K562 (cell line): ENCODE measurements around the gene SLC28A1. TPM values are rescaled to one million over a fixed set of nuclear protein-coding genes. Genes with fewer than 3 reads are reported as not detected.

Experiments
- ATAC-seq: fragments of 200-7000 bp; cut with Tn5 transposase; 3 replicates; pipeline ENCODE4 v1.9.1; 2020; ENCODE audit warnings: moderate library complexity
- BruUV-seq: library from RNA; stranded (reverse); fragments of 400-500 nt; replicated peaks from 2 replicates; lab custom pipeline; 2021; lab: Mats Ljungman, UMichigan
- CTCF ChIA-PET: fragments of 300-600 bp; formaldehyde crosslinking; extraction: SDS; loops from one replicate; lab custom pipeline; 2021; ENCODE audit warnings: low intra/inter-chr PET ratio; lab: Yijun Ruan, JAX
- POLR2A ChIA-PET: fragments of 300-600, 350-650 bp; sonication (Branson Sonifier 250); formaldehyde crosslinking; extraction: SDS; loops from one replicate; lab custom pipeline; 2021; ENCODE audit warnings: antibody characterized with exemption, inconsistent platforms; lab: Yijun Ruan, JAX
- DNase-seq, 4 experiments: peaks; one replicate each; pipeline versions ENCODE4 v3.0.0 to v3.0.0-alpha.2; 2011 to 2018; ENCODE audit warnings: low spot score in 3 of 4, mixed read lengths in 3 of 4; ENCODE audit errors: extremely low read depth in 1 of 4
- FAIRE-seq: peaks from 2 replicates; lab custom pipeline; 2011; peaks lifted over from hg19 to GRCh38; lab: Jason Lieb, UNC
- H2AFZ ChIP-seq: 2 replicates; pipeline ENCODE4 v1.6.0; 2011; ENCODE audit warnings: low read depth, low read length, control low read depth, inconsistent platforms
- H3K27ac ChIP-seq: fragments of 200-600 bp; 3 replicates; pipeline ENCODE4 v1.8.0; 2011; ENCODE audit warnings: low read depth, mild to moderate bottlenecking, control low read depth, inconsistent platforms, low read length, moderate library complexity, mixed read lengths; ENCODE audit errors: extremely low read depth
- H3K27me3 ChIP-seq, 2 experiments: fragments of 300-600 bp in 1 of 2; 2 replicates in 1 of 2; 3 replicates in 1 of 2; pipeline versions ENCODE4 v1.6.0 to v1.8.0; 2011; ENCODE audit warnings: inconsistent platforms in 2 of 2, low read length in 2 of 2, mild to moderate bottlenecking in 1 of 2, mixed read lengths in 1 of 2, moderate library complexity in 1 of 2; ENCODE audit not compliant: control insufficient read depth in 2 of 2, insufficient read depth in 2 of 2
- H3K36me3 ChIP-seq: fragments of 300-600 bp; 3 replicates; pipeline ENCODE4 v1.8.0; 2011; ENCODE audit warnings: mild to moderate bottlenecking, low read length, inconsistent platforms; ENCODE audit not compliant: control insufficient read depth, insufficient read depth
- H3K4me1 ChIP-seq, 2 experiments: fragments of 200-600 bp in 1 of 2; replicated peaks in 1 of 2; 2 replicates in 1 of 2; 3 replicates in 1 of 2; pipeline versions ENCODE4 v1.5.1 to v1.8.0; 2011; ENCODE audit warnings: inconsistent platforms in 2 of 2, low read length in 2 of 2, mild to moderate bottlenecking in 1 of 2, mixed read lengths in 1 of 2, moderate library complexity in 1 of 2; ENCODE audit not compliant: control insufficient read depth in 2 of 2, insufficient read depth in 2 of 2
- H3K4me2 ChIP-seq: 2 replicates; pipeline ENCODE4 v1.6.1; 2011; ENCODE audit warnings: low read length, control low read depth, inconsistent platforms, mixed read lengths; ENCODE audit not compliant: insufficient read depth
- H3K4me3 ChIP-seq: fragments of 200-600 bp; sonication (generic), shearing (Covaris generic); 2 replicates; pipeline ENCODE4 v1.5.1; 2016; ENCODE audit warnings: control low read depth, inconsistent platforms
- H3K79me2 ChIP-seq: fragments of 200-600 bp; 3 replicates; pipeline ENCODE4 v1.8.0; 2011; ENCODE audit warnings: low read length, inconsistent platforms; ENCODE audit not compliant: control insufficient read depth, insufficient read depth
- H3K9ac ChIP-seq, 2 experiments: 2 replicates each; pipeline versions ENCODE4 v1.6.0 to v1.6.1; 2011; ENCODE audit warnings: low read depth in 2 of 2, low read length in 2 of 2, control low read depth in 1 of 2, inconsistent platforms in 1 of 2, mild to moderate bottlenecking in 1 of 2, mixed read lengths in 1 of 2; ENCODE audit not compliant: insufficient read depth in 1 of 2
- H3K9me1 ChIP-seq: one replicate; pipeline ENCODE4 v1.6.0; 2011; ENCODE audit warnings: inconsistent platforms, mild to moderate bottlenecking, low read length, moderate library complexity; ENCODE audit not compliant: control insufficient read depth, insufficient read depth
- H3K9me3 ChIP-seq: replicated peaks from 2 replicates; pipeline ENCODE4 v1.5.1; 2011; ENCODE audit warnings: low read depth, low read length, inconsistent platforms; ENCODE audit not compliant: control insufficient read depth, insufficient read depth
- H4K20me1 ChIP-seq: replicated peaks from 2 replicates; pipeline ENCODE4 v1.6.1; 2011; ENCODE audit warnings: low read length, inconsistent platforms, mixed read lengths; ENCODE audit not compliant: control insufficient read depth, insufficient read depth
- CHD2 ChIP-seq: IDR thresholded peaks from 2 replicates; pipeline ENCODE4 v1.6.1; 2011; ENCODE audit warnings: low read depth, low read length
- NFIC ChIP-seq: fragments of 450-650 bp; IDR thresholded peaks from 2 replicates; pipeline ENCODE4 v1.6.1; 2017; ENCODE audit warnings: mild to moderate bottlenecking, inconsistent platforms
- POLR2B ChIP-seq: fragments of 450-650 bp; IDR thresholded peaks from 2 replicates; pipeline ENCODE4 v1.6.1; 2018; ENCODE audit warnings: low read depth; ENCODE audit not compliant: partially characterized antibody
- TEAD4 ChIP-seq, 2 experiments: sonication (generic) in 1 of 2; formaldehyde crosslinking in 1 of 2; IDR thresholded peaks; 2 replicates each; pipeline versions ENCODE4 v1.6.1 to v1.8.0; 2012 to 2022; ENCODE audit warnings: borderline replicate concordance in 1 of 2, inconsistent platforms in 1 of 2, low read length in 1 of 2, mild to moderate bottlenecking in 1 of 2, missing genetic modification reagents in 1 of 2
- ZNF583 ChIP-seq: fragments of 250-450 bp; sonication (Bioruptor Pico); IDR thresholded peaks from 2 replicates; pipeline ENCODE4 v1.4.0; 2020
- ZNF592 ChIP-seq: fragments of 450-650 bp; IDR thresholded peaks from 2 replicates; pipeline ENCODE4 v1.6.1; 2017; ENCODE audit warnings: antibody characterized with exemption, mild to moderate bottlenecking
- WGBS: fragments of 100-300 bp; shearing (Covaris generic); methylation state at CpG from one replicate; pipeline ENCODE4 v1.1.6; 2016; ENCODE audit warnings: low coverage, mixed read lengths; ENCODE audit not compliant: insufficient coverage; ENCODE audit errors: missing lambda C conversion rate; 5-methylcytosine and 5-hydroxymethylcytosine counted together
- in situ Hi-C: fragments of 300-500 bp; cut with MboI; formaldehyde crosslinking; loops from 4 replicates; pipeline ENCODE4 v1.15.0; 2018; ENCODE audit warnings: inconsistent platforms, mixed read lengths
- intact Hi-C: fragments of 100-400 bp; cut with micrococcal nuclease; formaldehyde crosslinking; loops from 2 replicates; pipeline ENCODE4 v1.14.2; 2022
- polyA plus RNA-seq, 8 experiments: library from polyadenylated mRNA; depleted of rRNA in 4 of 8; stranded (reverse) in 5 of 8; unstranded in 3 of 8; fragments of >200 nt; fragmentation: Nextera tagmentation in 2 of 8; fragmentation: Illumina TruSeq in 1 of 8; extraction: Ambion mirVana in 2 of 8; extraction: Trizol in 1 of 8; gene quantifications; 2 replicates each; pipeline versions ENCODE4 v1.2.1 to v1.2.3, GENCODE V29; 2011 to 2014; ENCODE audit warnings: inconsistent platforms in 1 of 8, missing spikeins in 1 of 8
- total RNA-seq, 7 experiments: library from RNA; depleted of rRNA in 6 of 7; stranded (reverse); fragments of >200 nt in 6 of 7; fragmentation: Illumina TruSeq in 2 of 7; extraction: Trizol in 2 of 7; gene quantifications; 2 replicates each; pipeline versions ENCODE4 v1.2.1 to v1.2.3, GENCODE V29; 2011 to 2021; ENCODE audit warnings: low replicate concordance in 1 of 7

Gene SLC28A1
- total and polyA plus RNA-seq, 9 of the 15 experiments (the other 6 are each of a cell fraction or from before 2014, with no cell fraction given), result 0.04 TPM; not detected in 8

GRCh38 chr15:84973492-84974460 is 89.3 kb downstream of the SLC28A1 start:
- no peak for DNase-seq
- Histone ChIP-seq H2AFZ (peak overlapping the region; percentile 69; the same call in 1 of the 2 replicates), H3K9me1 (no peaks in the 10 kb centered on the region), H4K20me1 (no peaks in the 10 kb centered on the region), H3K27me3 (no peaks in the 10 kb centered on the region), H3K4me1 (peaks cover 5 to 7% of the 10 kb centered on the region in 2 experiments; a peak in 4 of 5 replicates), H3K27ac (no peak overlapping the region), H3K79me2 (no peaks in the 10 kb centered on the region), H3K36me3 (no peaks in the 10 kb centered on the region), H3K9me3 (no peaks in the 10 kb centered on the region), H3K9ac (no peak overlapping the region), H3K4me3 (no peak overlapping the region)
- WGBS, result 74% methylated on average over 16 of the region's 16 CpGs
- intact Hi-C loops (no loop called here), in situ Hi-C loops (no loop called here)
- no peak for ATAC-seq
- CTCF ChIA-PET, result no interaction called here
- POLR2A ChIA-PET, result no interaction called here
- BruUV-seq, result no TSS peak
- FAIRE-seq, result no peak
- TF ChIP-seq CHD2 (no peak), ZNF583 (CRISPR knock-in tag) (no peak)
- TF ChIP-seq, all 486 proteins: peak for 0
- no peak overlapping the region for H3K4me2 ChIP-seq

GRCh38 chr15:84975871-84976351 is 91.4 kb downstream of the SLC28A1 start:
- intact Hi-C loops, result no loop called here
- CTCF ChIA-PET, result no interaction called here
- Histone ChIP-seq H3K4me1 (peaks cover 13 to 20% of the 10 kb centered on the region in 2 experiments; a peak in 4 of 5 replicates), H3K4me2 (no peak overlapping the region), H3K36me3 (no peaks in the 10 kb centered on the region), H3K27ac (no peak overlapping the region), H4K20me1 (no peaks in the 10 kb centered on the region), H2AFZ (peak overlapping the region; percentile 56), H3K79me2 (no peaks in the 10 kb centered on the region), H3K9me3 (no peaks in the 10 kb centered on the region), H3K9ac (peak overlapping the region in 1 of 2 experiments; percentile 59; a peak in 2 of 4 replicates), H3K4me3 (no peak overlapping the region), H3K27me3 (no peaks in the 10 kb centered on the region), H3K9me1 (no peaks in the 10 kb centered on the region)
- no TSS peak for BruUV-seq
- TF ChIP-seq NFIC, result peak; percentile 56
- no peak for TF ChIP-seq POLR2B
- no peak for TF ChIP-seq TEAD4 (IDR thresholded peaks at IDR 0.05; ENCODE audit: low read length)
- TF ChIP-seq TEAD4 (CRISPR knock-in tag; IDR thresholded peaks at IDR 0.05; ENCODE audit: borderline replicate concordance), result 0 out of 2 replicates have a peak, but pooled peaks have one; percentile 25
- TF ChIP-seq ZNF592, result 0 out of 2 replicates have a peak, but pooled peaks have one; percentile 16
- 49% methylated on average over 5 of the region's 5 CpGs for WGBS
- FAIRE-seq (no peak), DNase-seq (peak in 2 of 4 experiments; percentile 32 to 40), ATAC-seq (no peak)
- in situ Hi-C loops, result no loop called here
- POLR2A ChIA-PET, result interaction anchor here (1.2 kb wide), 1 partner anchor 61 kb away, joined by 3 read pairs; no protein-coding TSS in a partner anchor
